ENCODE data around the gene BLTP3A.
"Not testable (repeated sequence)": the region's sequence is repeated elsewhere in the genome, so short reads cannot be mapped to it uniquely, and the experiment has no call there.

The BLTP3A gene

GRCh38 chr6:34757687-34758274, 34.1 kb upstream of the BLTP3A start:
- Histone ChIP-seq H3K9me3 (ENCODE audit: insufficient read depth, low read depth, low read length) (no peaks in the 10 kb centered on the region), H3K27me3 (ENCODE audit: insufficient read depth, low read length) (no peaks in the 10 kb centered on the region), H3K27ac (ENCODE audit: low read depth, low read length) (peak overlapping the region; percentile 63), H3K36me3 (ENCODE audit: insufficient read depth, low read length) (peaks cover 35% of the 10 kb centered on the region), H3K4me3 (ENCODE audit: low read length) (peak overlapping the region; percentile 82), H3K9ac (ENCODE audit: low read depth, low read length) (peak overlapping the region; percentile 95), H3K4me1 (ENCODE audit: insufficient read depth, low read length) (no peaks in the 10 kb centered on the region)
- 11% methylated on average over 11 of the region's 11 CpGs for WGBS

- Histone ChIP-seq H3K27me3 (ENCODE audit: insufficient read depth, low read length) (no peaks in the 10 kb centered on the region), H3K27ac (ENCODE audit: low read depth, low read length) (no peak overlapping the region), H3K36me3 (ENCODE audit: insufficient read depth, low read length) (peaks cover 52% of the 10 kb centered on the region), H3K4me3 (ENCODE audit: low read length) (no peak overlapping the region), H3K9ac (ENCODE audit: low read depth, low read length) (no peak overlapping the region), H3K9me3 (ENCODE audit: insufficient read depth, low read depth, low read length) (no peaks in the 10 kb centered on the region), H3K4me1 (ENCODE audit: insufficient read depth, low read length) (no peaks in the 10 kb centered on the region)
- WGBS = 93% methylated on average over 7 of the region's 8 CpGs
Measured at GRCh38 chr6:34760108-34760507, 31.8 kb upstream of the BLTP3A start.

GRCh38 chr6:34761681-34762080, 30.2 kb upstream of the BLTP3A start:
- peaks cover 67% of the 10 kb centered on the region for H3K36me3 ChIP-seq (ENCODE audit: insufficient read depth, low read length)
- not testable (repeated sequence) for H3K27ac ChIP-seq (ENCODE audit: low read depth, low read length)
- WGBS = 94% methylated on average over 5 of the region's 5 CpGs

GRCh38 chr6:34768148-34768547, 23.7 kb upstream of the BLTP3A start:
- Histone ChIP-seq H3K9ac (ENCODE audit: low read depth, low read length) (no peak overlapping the region), H3K4me3 (ENCODE audit: low read length) (no peak overlapping the region), H3K27ac (ENCODE audit: low read depth, low read length) (no peak overlapping the region), H3K4me1 (ENCODE audit: insufficient read depth, low read length) (no peaks in the 10 kb centered on the region), H3K27me3 (ENCODE audit: insufficient read depth, low read length) (no peaks in the 10 kb centered on the region), H3K36me3 (ENCODE audit: insufficient read depth, low read length) (peaks cover 93% of the 10 kb centered on the region), H3K9me3 (ENCODE audit: insufficient read depth, low read depth, low read length) (no peaks in the 10 kb centered on the region)
- 100% methylated on average over 1 of the region's 1 CpG for WGBS

More at GRCh38 chr6:34761681-34762080, 30.2 kb upstream of the BLTP3A start:
- not testable (repeated sequence) for H3K9ac ChIP-seq (ENCODE audit: low read depth, low read length); H3K4me1 ChIP-seq (ENCODE audit: insufficient read depth, low read length); H3K4me3 ChIP-seq (ENCODE audit: low read length); H3K9me3 ChIP-seq (ENCODE audit: insufficient read depth, low read depth, low read length); H3K27me3 ChIP-seq (ENCODE audit: insufficient read depth, low read length)

- no peaks in the 10 kb centered on the region for H3K27me3 ChIP-seq (ENCODE audit: insufficient read depth, low read length)
- peaks cover 91% of the 10 kb centered on the region for H3K36me3 ChIP-seq (ENCODE audit: insufficient read depth, low read length)
- H3K9ac ChIP-seq (ENCODE audit: low read depth, low read length) = no peak overlapping the region
- no peaks in the 10 kb centered on the region for H3K4me1 ChIP-seq (ENCODE audit: insufficient read depth, low read length)
- H3K9me3 ChIP-seq (ENCODE audit: insufficient read depth, low read depth, low read length) = no peaks in the 10 kb centered on the region
- no peak overlapping the region for H3K27ac ChIP-seq (ENCODE audit: low read depth, low read length)
- WGBS = 86% methylated on average over 1 of the region's 1 CpG
- no peak overlapping the region for H3K4me3 ChIP-seq (ENCODE audit: low read length)
Measured at GRCh38 chr6:34771727-34772126, 20.2 kb upstream of the BLTP3A start.

GRCh38 chr6:34772940-34773339, 18.9 kb upstream of the BLTP3A start:
- Histone ChIP-seq H3K27me3 (ENCODE audit: insufficient read depth, low read length) (no peaks in the 10 kb centered on the region), H3K4me3 (ENCODE audit: low read length) (no peak overlapping the region), H3K9ac (ENCODE audit: low read depth, low read length) (no peak overlapping the region), H3K27ac (ENCODE audit: low read depth, low read length) (no peak overlapping the region), H3K36me3 (ENCODE audit: insufficient read depth, low read length) (peaks cover 79% of the 10 kb centered on the region), H3K9me3 (ENCODE audit: insufficient read depth, low read depth, low read length) (no peaks in the 10 kb centered on the region), H3K4me1 (ENCODE audit: insufficient read depth, low read length) (no peaks in the 10 kb centered on the region)
- 95% methylated on average over 3 of the region's 4 CpGs for WGBS

- WGBS = 95% methylated on average over 4 of the region's 4 CpGs
- Histone ChIP-seq H3K27ac (ENCODE audit: low read depth, low read length) (no peak overlapping the region), H3K36me3 (ENCODE audit: insufficient read depth, low read length) (peaks cover 72% of the 10 kb centered on the region), H3K9me3 (ENCODE audit: insufficient read depth, low read depth, low read length) (no peaks in the 10 kb centered on the region), H3K4me3 (ENCODE audit: low read length) (no peak overlapping the region), H3K27me3 (ENCODE audit: insufficient read depth, low read length) (no peaks in the 10 kb centered on the region), H3K9ac (ENCODE audit: low read depth, low read length) (no peak overlapping the region), H3K4me1 (ENCODE audit: insufficient read depth, low read length) (no peaks in the 10 kb centered on the region)
Measured at GRCh38 chr6:34773916-34774315, 18.0 kb upstream of the BLTP3A start.

GRCh38 chr6:34774967-34775366, 16.9 kb upstream of the BLTP3A start:
- Histone ChIP-seq H3K36me3 (ENCODE audit: insufficient read depth, low read length) (peaks cover 62% of the 10 kb centered on the region), H3K4me3 (ENCODE audit: low read length) (no peak overlapping the region)
- whole genome bisulfite sequencing = 96% methylated on average over 2 of the region's 2 CpGs

GRCh38 chr6:34785375-34785774, 6.5 kb upstream of the BLTP3A start:
- H3K27me3 ChIP-seq (ENCODE audit: insufficient read depth, low read length); H3K9ac ChIP-seq (ENCODE audit: low read depth, low read length); H3K4me1 ChIP-seq (ENCODE audit: insufficient read depth, low read length); H3K27ac ChIP-seq (ENCODE audit: low read depth, low read length); H3K4me3 ChIP-seq (ENCODE audit: low read length); H3K36me3 ChIP-seq (ENCODE audit: insufficient read depth, low read length); H3K9me3 ChIP-seq (ENCODE audit: insufficient read depth, low read depth, low read length): not testable (repeated sequence)
- 89% methylated on average over 4 of the region's 9 CpGs for WGBS

More at GRCh38 chr6:34774967-34775366, 16.9 kb upstream of the BLTP3A start:
- Histone ChIP-seq H3K27ac (ENCODE audit: low read depth, low read length) (no peak overlapping the region), H3K9me3 (ENCODE audit: insufficient read depth, low read depth, low read length) (no peaks in the 10 kb centered on the region), H3K9ac (ENCODE audit: low read depth, low read length) (no peak overlapping the region), H3K4me1 (ENCODE audit: insufficient read depth, low read length) (no peaks in the 10 kb centered on the region), H3K27me3 (ENCODE audit: insufficient read depth, low read length) (no peaks in the 10 kb centered on the region)

GRCh38 chr6:34787152-34787551, 4.7 kb upstream of the BLTP3A start:
- not testable (repeated sequence) for H3K9ac ChIP-seq (ENCODE audit: low read depth, low read length)

GRCh38 chr6:34788111-34788510, 3.8 kb upstream of the BLTP3A start:
- H3K4me1 ChIP-seq (ENCODE audit: insufficient read depth, low read length) = peaks cover 6% of the 10 kb centered on the region; the same call in 1 of the 2 replicates
- H3K27me3 ChIP-seq (ENCODE audit: insufficient read depth, low read length) = no peaks in the 10 kb centered on the region
- no peaks in the 10 kb centered on the region for H3K36me3 ChIP-seq (ENCODE audit: insufficient read depth, low read length)
- H3K27ac ChIP-seq (ENCODE audit: low read depth, low read length) = no peak overlapping the region
- H3K9me3 ChIP-seq (ENCODE audit: insufficient read depth, low read depth, low read length) = 0 out of 2 replicates have a peak, but pooled peaks cover 5% of the 10 kb centered on the region
- 95% methylated on average over 5 of the region's 5 CpGs for WGBS
- H3K9ac ChIP-seq (ENCODE audit: low read depth, low read length) = no peak overlapping the region
- H3K4me3 ChIP-seq (ENCODE audit: low read length) = no peak overlapping the region

More at GRCh38 chr6:34787152-34787551, 4.7 kb upstream of the BLTP3A start:
- H3K4me1 ChIP-seq (ENCODE audit: insufficient read depth, low read length); H3K9me3 ChIP-seq (ENCODE audit: insufficient read depth, low read depth, low read length); H3K27me3 ChIP-seq (ENCODE audit: insufficient read depth, low read length); H3K4me3 ChIP-seq (ENCODE audit: low read length); H3K36me3 ChIP-seq (ENCODE audit: insufficient read depth, low read length); H3K27ac ChIP-seq (ENCODE audit: low read depth, low read length): not testable (repeated sequence)
- WGBS = 88% methylated on average over 2 of the region's 2 CpGs

Data from HUES64 (cell line).